Stomach (tissue), 9 donors: ENCODE measurements around the gene MAP1S. TPM values are rescaled to one million over a fixed set of nuclear protein-coding genes. Genes with fewer than 3 reads are reported as not detected.

Experiments used
- DNase-seq, 2 donors: peaks; one replicate each; pipeline versions ENCODE4 v3.0.0 to v3.0.0-alpha.2; 2013 to 2019
- H3K27ac ChIP-seq, 5 donors: fragments of 200-600 bp in 4 of 5; sonication (generic) in 4 of 5; one replicate each; pipeline ENCODE4 v1.5.1; 2013 to 2019; ENCODE audit warnings: mild to moderate bottlenecking in 1 of 5, moderate library complexity in 1 of 5
- H3K27me3 ChIP-seq, 3 donors: fragments of 200-600 bp; sonication (generic); one replicate each; pipeline ENCODE4 v1.5.1; 2017 to 2019; ENCODE audit warnings: mixed run types in 1 of 3
- H3K36me3 ChIP-seq, 4 donors: fragments of 200-600 bp; sonication (generic); 1 replicate in 3 of 4; 2 replicates in 1 of 4; pipeline ENCODE4 v1.5.1; 2016 to 2019
- H3K4me1 ChIP-seq, 4 donors: fragments of 200-600 bp; sonication (generic); one replicate each; pipeline ENCODE4 v1.5.1; 2016 to 2019
- H3K4me3 ChIP-seq, 4 donors: fragments of 200-600 bp; sonication (generic) in 3 of 4; one replicate each; pipeline ENCODE4 v1.5.1; 2016 to 2019; ENCODE audit warnings: mild to moderate bottlenecking in 1 of 4
- H3K9me3 ChIP-seq, 4 donors: fragments of 200-600 bp; sonication (generic); one replicate each; pipeline ENCODE4 v1.5.1; 2016 to 2019
- CTCF ChIP-seq, 7 experiments: fragments of 450-650 bp in 4 of 7; fragments of 200-600 bp in 3 of 7; sonication (generic) in 3 of 7; IDR thresholded peaks; one replicate each; pipeline ENCODE4 v1.5.1; 2016 to 2019; ENCODE audit warnings: antibody characterized with exemption in 7 of 7, control low read depth in 2 of 7, mild to moderate bottlenecking in 1 of 7
- EP300 ChIP-seq: sonication (generic); formaldehyde crosslinking; IDR thresholded peaks from one replicate; pipeline ENCODE4 v1.6.1; 2017; ENCODE audit warnings: antibody characterized with exemption
- POLR2A ChIP-seq, 4 donors: fragments of 450-650 bp; IDR thresholded peaks; one replicate each; pipeline ENCODE4 v1.6.1; 2016; ENCODE audit warnings: antibody characterized with exemption in 4 of 4, control low read depth in 2 of 4, mild to moderate bottlenecking in 1 of 4, moderate library complexity in 1 of 4
- POLR2AphosphoS5 ChIP-seq, 3 donors: sonication (generic); formaldehyde crosslinking; IDR thresholded peaks; one replicate each; pipeline ENCODE4 v1.6.1; 2016; ENCODE audit warnings: antibody characterized with exemption in 3 of 3
- WGBS, 5 donors: extraction: QIAGEN DNeasy Blood & Tissue Kit in 3 of 5; methylation state at CpG; one replicate each; pipeline versions ENCODE4 v1.1.5 to v1.1.7; 2013 to 2018; 5-methylcytosine and 5-hydroxymethylcytosine counted together
- intact Hi-C: fragments of 100-400 bp; cut with DNase I; formaldehyde crosslinking; loops from one replicate; pipeline ENCODE4 v1.15.1; 2023; ENCODE audit warnings: low total_unique reads
- polyA plus RNA-seq, 3 donors: library from polyadenylated mRNA; stranded (reverse); fragments of 200-250 nt; gene quantifications; one replicate each; pipeline ENCODE4 v1.2.3, GENCODE V29; 2013
- total RNA-seq, 5 donors: library from RNA; depleted of rRNA; stranded (reverse); fragments of >200 nt; gene quantifications; one replicate each; pipeline versions ENCODE4 v1.1.0 to v1.2.3, GENCODE V29; 2014 to 2016
- donor health status: healthy with polysubstance abuse.
- donor health status: Bipolar disorder and iron deficiency.
- donor health status: healthy.

Gene MAP1S
- total and polyA plus RNA-seq, 8 donors: 8.3 to 193 (median 27.8) TPM

DNA sequence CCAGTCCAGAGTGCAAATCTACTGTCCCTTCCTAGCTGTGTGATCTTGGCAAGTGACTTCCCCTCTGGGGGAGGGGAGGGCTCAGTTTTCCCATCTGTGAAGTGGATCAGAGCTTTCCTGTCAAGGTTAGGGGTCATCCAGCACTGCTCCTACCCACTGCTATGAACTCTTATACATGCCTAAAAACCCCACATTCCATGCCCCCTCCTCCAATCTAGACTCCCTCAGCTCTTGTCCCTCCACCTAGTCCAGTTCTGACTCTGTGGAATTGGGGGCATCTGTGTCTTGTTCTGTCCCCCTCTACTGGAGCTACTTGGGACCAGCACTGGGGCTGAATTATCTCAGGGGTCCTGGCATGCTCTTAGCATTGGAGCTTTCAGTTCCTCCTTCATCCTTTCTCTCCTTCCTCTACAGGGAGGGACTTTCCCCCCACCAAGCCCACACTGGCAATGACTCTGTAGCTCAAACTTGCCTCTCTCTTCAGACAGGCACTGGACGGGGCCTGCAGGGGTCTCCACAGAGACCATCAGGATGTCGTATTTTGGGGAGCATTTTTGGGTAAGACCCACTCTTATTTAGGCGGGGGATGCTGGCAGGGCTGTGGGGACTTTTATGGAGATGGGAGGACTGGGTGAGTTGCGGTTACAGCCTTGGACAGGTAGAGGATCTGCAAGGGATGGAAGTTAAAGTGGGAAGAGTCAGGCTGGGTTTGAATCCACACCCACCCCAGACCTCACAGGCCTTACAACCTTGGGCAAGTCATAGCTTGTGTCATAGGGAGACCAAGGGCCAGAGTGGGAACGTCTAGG lies 35.6 kb downstream of the MAP1S start:
- Histone ChIP-seq H3K9me3 (no peaks in the 10 kb centered on the region), H3K4me3 (no peak overlapping the region), H3K27ac (no peak overlapping the region), H3K36me3 (no peaks in the 10 kb centered on the region), H3K27me3 (no peaks in the 10 kb centered on the region), H3K4me1 (peaks cover 4 to 25% (median 17%) of the 10 kb centered on the region in 4 donors)
- TF ChIP-seq CTCF (IDR thresholded peaks at IDR 0.05) (no peak), EP300 (no peak), POLR2AphosphoS5 (IDR thresholded peaks at IDR 0.05) (no peak), POLR2A (IDR thresholded peaks at IDR 0.05) (no peak)
- DNase-seq: no peak
- intact Hi-C loops: no loop called here
- 72 to 88% (median 81%) methylated on average over 2 to 5 of the region's 5 CpGs for WGBS, 5 donors

DNA sequence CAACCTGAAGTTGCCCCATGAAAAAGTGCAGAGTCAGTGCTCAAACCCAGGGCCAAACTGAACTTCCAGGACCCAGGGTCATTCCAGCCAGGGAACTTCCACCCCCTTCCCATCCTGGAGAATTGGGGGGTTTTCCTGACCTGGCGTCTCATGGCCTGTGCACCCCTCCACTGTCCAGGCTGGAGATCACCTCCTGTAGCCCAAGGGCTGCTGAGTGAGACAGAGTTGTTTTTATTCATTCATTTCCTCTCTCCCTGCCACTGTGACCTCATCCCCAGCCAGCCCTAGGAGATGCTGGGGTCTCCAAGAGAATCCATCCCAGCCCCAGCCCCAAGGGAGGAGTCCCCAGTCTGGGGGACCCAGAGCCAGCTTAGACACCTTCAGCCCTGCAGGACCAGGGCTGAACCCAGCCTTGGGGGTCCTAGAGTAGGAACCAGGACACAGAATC lies 36.2 kb downstream of the MAP1S start:
- peaks cover 4 to 21% (median 14%) of the 10 kb centered on the region in 4 donors for H3K4me1 ChIP-seq
- TF ChIP-seq EP300 (no peak), POLR2AphosphoS5 (IDR thresholded peaks at IDR 0.05) (no peak), CTCF (IDR thresholded peaks at IDR 0.05) (no peak), POLR2A (IDR thresholded peaks at IDR 0.05) (no peak)
- H3K36me3 ChIP-seq: no peaks in the 10 kb centered on the region
- WGBS, 5 donors: 57 to 83% (median 71%) methylated on average over 1 of the region's 1 CpG
- DNase-seq: no peak
- no peaks in the 10 kb centered on the region for H3K27me3 ChIP-seq
- intact Hi-C loops: no loop called here
- no peak overlapping the region for H3K4me3 ChIP-seq
- no peak overlapping the region for H3K27ac ChIP-seq
- no peaks in the 10 kb centered on the region for H3K9me3 ChIP-seq

DNA sequence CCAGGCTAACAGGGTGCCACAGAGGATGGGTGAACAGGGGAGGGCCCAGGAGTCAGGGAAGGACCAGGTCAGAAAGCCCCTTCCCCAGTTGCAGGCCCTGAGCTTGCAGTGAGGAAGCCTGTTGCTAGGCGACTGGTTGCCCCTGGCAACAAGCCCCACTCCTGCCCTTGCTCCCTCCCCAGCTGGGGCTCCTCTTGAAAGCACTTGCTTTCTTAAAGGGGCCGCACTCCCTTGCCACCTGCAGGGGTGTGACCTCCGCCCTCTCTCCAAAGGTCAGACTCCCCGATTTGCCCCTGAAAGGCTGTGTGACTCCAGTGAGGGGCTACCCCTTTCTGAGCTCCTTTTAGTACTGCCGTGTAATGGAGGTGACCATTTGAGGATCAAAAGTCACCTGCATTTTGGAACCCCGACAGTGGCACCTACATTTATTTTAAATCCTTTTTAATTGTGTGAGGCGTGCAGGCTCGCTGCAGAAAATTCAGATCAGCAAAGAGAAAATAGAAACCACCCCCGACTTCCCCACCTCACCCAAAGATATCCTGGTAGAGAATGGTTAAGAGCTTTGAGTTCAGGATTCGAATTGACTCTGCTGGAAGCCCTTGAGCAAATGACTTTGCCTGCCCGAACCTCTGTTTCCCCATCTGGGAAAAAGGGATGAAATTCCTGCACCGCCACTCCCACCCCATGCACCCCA lies 36.8 kb downstream of the MAP1S start:
- WGBS, 5 donors: 47 to 61% (median 52%) methylated on average over 9 to 12 of the region's 12 CpGs
- TF ChIP-seq POLR2A (IDR thresholded peaks at IDR 0.05): no peak
- Histone ChIP-seq H3K9me3 (no peaks in the 10 kb centered on the region), H3K4me1 (peaks cover 4 to 21% (median 13%) of the 10 kb centered on the region in 4 donors), H3K36me3 (no peaks in the 10 kb centered on the region), H3K27me3 (no peaks in the 10 kb centered on the region), H3K27ac (peak overlapping the region in 1 of 5 donors; percentile 51), H3K4me3 (no peak overlapping the region)
- intact Hi-C loops: no loop called here
- DNase-seq: peak; percentile 78

GRCh38 chr19:17757125-17757524 lies 37.8 kb downstream of the MAP1S start:
- 19 to 28% (median 21%) methylated on average over 8 to 9 of the region's 9 CpGs for WGBS, 5 donors
- intact Hi-C loops: no loop called here
- Histone ChIP-seq H3K36me3 (no peaks in the 10 kb centered on the region), H3K9me3 (no peaks in the 10 kb centered on the region), H3K4me1 (peaks cover 4 to 21% (median 12%) of the 10 kb centered on the region in 4 donors), H3K4me3 (no peak overlapping the region), H3K27me3 (no peaks in the 10 kb centered on the region), H3K27ac (peak overlapping the region; percentile 38 to 74 (median 51))
- TF ChIP-seq POLR2AphosphoS5 (IDR thresholded peaks at IDR 0.05): no peak
- no peak for TF ChIP-seq CTCF (IDR thresholded peaks at IDR 0.05)
- no peak for TF ChIP-seq POLR2A (IDR thresholded peaks at IDR 0.05)
- TF ChIP-seq EP300: no peak
- peak; percentile 80 to 91 for DNase-seq
